ENCODE results near the gene RNF14.
"Not testable (repeated sequence)": the region's sequence is repeated elsewhere in the genome, so short reads cannot be mapped to it uniquely, and the experiment has no call there.

Gene RNF14

GRCh38 chr5:142032747-142033631 is 64.1 kb downstream of the RNF14 start:
- no peak overlapping the region for H3K27ac ChIP-seq
- TF ChIP-seq CTCF (IDR thresholded peaks at IDR 0.05) (no peak), ZFX (IDR thresholded peaks at IDR 0.05; ENCODE audit: borderline replicate concordance) (no peak)

DNA sequence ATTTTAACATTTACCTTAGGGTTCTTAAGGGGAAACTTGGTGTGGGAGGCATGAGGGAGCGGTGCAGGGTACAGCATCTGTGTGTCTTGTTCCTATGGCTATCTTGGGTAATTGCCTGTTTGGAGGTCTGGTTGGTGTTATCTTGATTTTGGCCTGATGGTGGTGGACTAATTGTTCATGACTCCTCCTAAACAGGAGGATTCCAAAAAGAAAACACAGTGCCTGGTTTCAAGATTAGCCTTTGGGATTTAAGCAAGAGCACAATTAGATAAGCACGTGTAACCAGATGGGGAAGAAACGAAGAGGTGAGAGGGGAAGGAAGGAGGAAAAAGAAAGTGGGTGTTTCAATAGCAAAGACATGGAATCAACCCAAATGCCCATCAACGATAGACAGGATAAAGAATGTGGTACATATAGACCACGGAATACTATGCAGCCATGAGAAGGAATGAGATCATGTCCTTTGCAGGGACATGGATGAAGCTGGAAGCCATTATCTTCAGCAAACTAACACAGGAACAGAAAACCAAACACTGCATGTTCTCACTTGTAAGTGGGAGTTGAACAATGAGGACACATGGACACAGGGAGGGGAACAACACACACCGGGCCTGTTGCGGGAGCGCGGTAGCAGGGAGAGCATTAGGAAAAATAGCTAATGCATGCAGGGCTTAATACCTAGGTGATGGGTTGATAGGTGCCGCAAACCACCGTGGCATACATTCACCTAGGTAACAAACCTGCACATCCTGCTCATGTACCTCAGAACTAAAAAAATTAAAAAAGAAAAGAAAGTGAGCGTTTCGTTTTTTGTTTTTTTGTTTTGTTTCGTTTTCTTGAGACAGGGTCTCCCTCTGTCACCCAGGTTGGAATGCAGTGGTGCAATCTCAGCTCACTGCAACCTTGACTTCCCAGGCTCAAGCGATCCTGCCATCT is 65.0 kb downstream of the RNF14 start:
- H3K27ac ChIP-seq: not testable (repeated sequence)

- TF ChIP-seq CTCF (IDR thresholded peaks at IDR 0.05) (no peak), ZFX (IDR thresholded peaks at IDR 0.05; ENCODE audit: borderline replicate concordance) (no peak)
- H3K27ac ChIP-seq: no peak overlapping the region
These were observed 66.1 kb downstream of the RNF14 start for GRCh38 chr5:142034994-142035393.

GRCh38 chr5:142036918-142037317 is 68.0 kb downstream of the RNF14 start:
- H3K27ac ChIP-seq: no peak overlapping the region
- no peak for TF ChIP-seq CTCF (IDR thresholded peaks at IDR 0.05)
- no peak for TF ChIP-seq ZFX (IDR thresholded peaks at IDR 0.05; ENCODE audit: borderline replicate concordance)

- not testable (repeated sequence) for H3K27ac ChIP-seq
These were observed 68.7 kb downstream of the RNF14 start for GRCh38 chr5:142037599-142037998.

- no peak overlapping the region for H3K27ac ChIP-seq
- TF ChIP-seq ZFX (IDR thresholded peaks at IDR 0.05; ENCODE audit: borderline replicate concordance) (no peak), CTCF (IDR thresholded peaks at IDR 0.05) (no peak)
These were observed 69.8 kb downstream of the RNF14 start for GRCh38 chr5:142038735-142039134.
